ENCODE results near the gene MYPOP.

GRCh38 chr19:45901912-45902650 is at the start of gene MYPOP:
- TF ChIP-seq CTCF (IDR thresholded peaks at IDR 0.05 in 2 of 3, conservative IDR thresholded peaks at IDR 0.05 in 1 of 3; ENCODE audit: borderline replicate concordance in 1 of 3, insufficient read depth in 1 of 3, low read depth in 2 of 3, low read length in 2 of 3) (no peak), ZNF274 (IDR thresholded peaks at IDR 0.05; ENCODE audit: low read depth, low read length) (no peak), POLR2A (IDR thresholded peaks at IDR 0.05; ENCODE audit: borderline replicate concordance, extremely low read depth, insufficient read depth, insufficient read length) (no peak), EZH2phosphoT487 (IDR thresholded peaks at IDR 0.05; ENCODE audit: borderline replicate concordance) (no peak), EZH2 (IDR thresholded peaks at IDR 0.05) (no peak), POLR2AphosphoS5 (IDR thresholded peaks at IDR 0.05; ENCODE audit: low read depth, low read length) (no peak), CEBPB (IDR thresholded peaks at IDR 0.05; ENCODE audit: low read depth) (no peak), JUND (IDR thresholded peaks at IDR 0.05) (no peak), TCF7L2 (IDR thresholded peaks at IDR 0.05; ENCODE audit: borderline replicate concordance, extremely low read depth, insufficient read depth, insufficient read length) (no peak), SIN3A (IDR thresholded peaks at IDR 0.05; ENCODE audit: low read depth) (no peak), MAX (IDR thresholded peaks at IDR 0.05) (no peak)
- TF ChIP-seq, protein P1, sequence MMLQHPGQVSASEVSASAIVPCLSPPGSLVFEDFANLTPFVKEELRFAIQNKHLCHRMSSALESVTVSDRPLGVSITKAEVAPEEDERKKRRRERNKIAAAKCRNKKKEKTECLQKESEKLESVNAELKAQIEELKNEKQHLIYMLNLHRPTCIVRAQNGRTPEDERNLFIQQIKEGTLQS (IDR thresholded peaks at IDR 0.05): no peak
